Tibial nerve (tissue), 4 donors: Measurements from ENCODE around the gene FGF19.

Source experiments
- CTCF ChIP-seq, 5 experiments: fragments of 200-600 bp in 3 of 5; fragments of 450-650 bp in 2 of 5; sonication (generic) in 3 of 5; IDR thresholded peaks; one replicate each; pipeline ENCODE4 v1.5.1; 2016 to 2019; ENCODE audit warnings: antibody characterized with exemption in 5 of 5, mild to moderate bottlenecking in 3 of 5, moderate library complexity in 2 of 5
- EP300 ChIP-seq, 2 donors: sonication (generic); formaldehyde crosslinking; IDR thresholded peaks; one replicate each; pipeline ENCODE4 v1.6.1; 2017; ENCODE audit warnings: antibody characterized with exemption in 2 of 2, mild to moderate bottlenecking in 1 of 2
- POLR2A ChIP-seq, 2 donors: fragments of 450-650 bp; IDR thresholded peaks; one replicate each; pipeline ENCODE4 v1.6.1; 2017; ENCODE audit warnings: antibody characterized with exemption in 2 of 2, mild to moderate bottlenecking in 2 of 2, moderate library complexity in 2 of 2

- TF ChIP-seq CTCF (IDR thresholded peaks at IDR 0.05): no peak
- no peak for TF ChIP-seq POLR2A (IDR thresholded peaks at IDR 0.05)
- TF ChIP-seq EP300 (IDR thresholded peaks at IDR 0.05): no peak
Observed at GRCh38 chr11:69667619-69668604, 35.9 kb downstream of the FGF19 start.
